Epithelial cell of prostate (primary cell): ENCODE data around the gene DPP6.

ENCODE experiments used
- DNase-seq: peaks from one replicate; pipeline ENCODE4 v3.0.0-alpha.2; 2011; ENCODE audit warnings: low read depth, low spot score
- H3K27ac ChIP-seq: fragments of 450-650 bp; 2 replicates; pipeline ENCODE4 v1.5.1; 2017; ENCODE audit warnings: mild to moderate bottlenecking

DPP6 gene

GRCh38 chr7:154859747-154860620, 807.8 kb downstream of the DPP6 start:
- DNase-seq, result no peak
- no peak overlapping the region for H3K27ac ChIP-seq

DNA sequence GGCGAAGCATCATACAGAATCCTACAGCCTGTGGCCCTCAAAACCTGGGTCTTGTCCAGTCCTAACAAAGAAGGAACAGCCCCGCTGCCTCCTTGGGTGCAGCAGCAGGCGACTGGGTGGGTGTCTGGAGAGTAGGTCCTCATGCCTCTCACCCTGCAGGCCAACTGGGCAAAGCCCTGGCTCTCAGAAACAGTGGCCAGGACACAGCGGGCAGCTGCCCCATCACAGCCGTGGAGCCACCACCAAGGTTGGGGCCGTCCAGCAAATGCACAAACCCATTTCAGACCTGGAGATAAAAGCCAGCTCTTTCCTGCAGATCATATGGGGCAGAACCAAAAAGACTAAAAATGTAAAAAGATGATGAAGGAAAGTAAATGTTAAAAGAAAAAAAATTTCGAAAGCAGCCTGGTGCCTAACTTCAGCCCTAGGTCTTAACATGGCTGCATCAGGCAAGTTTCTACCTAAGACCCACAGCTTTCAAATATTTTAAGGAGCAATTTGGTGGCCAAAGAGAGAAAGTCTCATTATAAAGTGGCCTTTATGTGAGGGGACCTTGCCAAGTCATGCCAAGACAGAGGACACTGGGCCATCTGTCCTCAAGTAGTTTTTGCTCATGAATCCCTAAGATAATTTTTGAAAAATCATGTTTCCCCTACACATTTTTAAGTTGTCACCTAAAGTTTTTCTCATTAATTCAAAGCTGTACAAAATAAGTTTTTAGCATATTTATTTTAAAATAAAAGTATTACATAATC, 808.6 kb downstream of the DPP6 start:
- H3K27ac ChIP-seq, result no peak overlapping the region

GRCh38 chr7:154861589-154861988, 809.4 kb downstream of the DPP6 start:
- no peak overlapping the region for H3K27ac ChIP-seq
- no peak for DNase-seq

More for the DNA sequence above, 808.6 kb downstream of the DPP6 start:
- DNase-seq, result no peak

DNA sequence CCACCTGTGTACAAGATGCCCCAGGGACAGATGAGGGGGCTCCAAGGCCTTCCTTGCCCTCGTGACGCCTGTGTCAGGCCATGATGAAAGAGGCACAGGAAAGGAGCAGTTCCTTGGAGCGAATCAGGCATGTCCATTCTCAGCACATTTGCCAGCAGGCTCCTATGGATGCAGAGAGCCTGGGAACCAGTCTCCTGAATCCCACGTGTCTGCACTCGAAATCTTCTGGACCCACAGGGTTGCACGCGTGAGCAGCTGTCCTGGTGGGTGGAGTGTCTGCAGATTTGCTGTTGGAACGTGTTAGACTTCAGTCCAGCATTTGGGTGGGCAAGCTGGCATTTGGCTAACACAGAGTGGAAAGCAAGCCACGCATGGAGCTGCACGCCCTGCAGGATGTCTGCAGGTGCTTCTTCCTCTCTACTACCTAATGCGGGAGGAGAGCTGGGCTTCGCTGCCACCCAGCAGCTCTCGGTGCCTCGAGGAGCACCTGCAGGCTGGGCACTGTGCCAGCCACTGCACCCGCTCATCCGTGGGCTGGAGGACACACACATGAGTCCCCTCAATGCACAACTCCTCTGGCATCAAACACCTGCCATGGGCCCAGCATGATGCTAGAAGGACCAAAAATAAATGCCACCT, 810.1 kb downstream of the DPP6 start:
- no peak for DNase-seq
- H3K27ac ChIP-seq, result no peak overlapping the region

- DNase-seq, result no peak
These were observed 811.7 kb downstream of the DPP6 start for GRCh38 chr7:154863766-154864522.

DNA sequence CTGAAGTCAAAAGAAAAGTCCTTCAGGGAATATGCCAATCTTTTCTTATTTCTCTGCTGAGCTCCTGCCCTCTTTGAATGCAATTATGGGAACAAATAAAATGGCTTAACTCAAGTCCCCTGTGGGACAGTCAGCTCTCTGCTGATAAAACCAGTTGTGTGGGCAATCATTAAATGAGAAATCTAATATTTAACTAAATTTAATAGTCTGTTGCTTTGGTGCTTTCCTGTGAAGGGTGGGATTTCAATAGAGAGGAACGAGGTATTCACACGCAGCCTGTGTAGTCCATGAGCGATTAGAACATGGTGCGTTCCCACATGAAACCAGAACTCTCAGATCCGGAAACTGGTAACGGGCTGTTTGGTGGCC, 812.3 kb downstream of the DPP6 start:
- H3K27ac ChIP-seq, result no peak overlapping the region
- DNase-seq, result no peak

More at GRCh38 chr7:154863766-154864522, 811.7 kb downstream of the DPP6 start:
- no peak overlapping the region for H3K27ac ChIP-seq

- no peak for DNase-seq
- no peak overlapping the region for H3K27ac ChIP-seq
These were observed 813.9 kb downstream of the DPP6 start for GRCh38 chr7:154865984-154866685.

DNA sequence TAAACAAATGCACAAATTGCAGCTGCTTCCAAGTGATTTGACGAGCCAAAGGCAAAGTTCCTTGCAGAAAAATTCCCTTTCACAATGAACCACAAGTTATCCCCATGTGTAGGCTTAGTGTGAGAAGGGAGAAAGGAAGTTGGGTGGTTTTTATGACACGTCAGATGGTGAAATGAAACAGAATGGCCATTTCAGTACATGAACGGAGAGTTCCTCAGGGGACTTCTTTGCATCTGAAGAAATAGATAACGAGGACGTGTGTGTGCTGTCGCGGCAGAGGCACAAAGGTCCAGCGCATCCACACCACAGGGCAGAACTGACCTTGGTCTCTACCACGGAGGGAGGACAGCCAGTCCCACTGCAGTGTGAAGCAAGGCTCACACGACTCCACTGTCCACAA, 814.9 kb downstream of the DPP6 start:
- no peak for DNase-seq
- no peak overlapping the region for H3K27ac ChIP-seq

- H3K27ac ChIP-seq, result no peak overlapping the region
- DNase-seq, result no peak
These were observed 816.7 kb downstream of the DPP6 start for GRCh38 chr7:154868921-154869320.

DNA sequence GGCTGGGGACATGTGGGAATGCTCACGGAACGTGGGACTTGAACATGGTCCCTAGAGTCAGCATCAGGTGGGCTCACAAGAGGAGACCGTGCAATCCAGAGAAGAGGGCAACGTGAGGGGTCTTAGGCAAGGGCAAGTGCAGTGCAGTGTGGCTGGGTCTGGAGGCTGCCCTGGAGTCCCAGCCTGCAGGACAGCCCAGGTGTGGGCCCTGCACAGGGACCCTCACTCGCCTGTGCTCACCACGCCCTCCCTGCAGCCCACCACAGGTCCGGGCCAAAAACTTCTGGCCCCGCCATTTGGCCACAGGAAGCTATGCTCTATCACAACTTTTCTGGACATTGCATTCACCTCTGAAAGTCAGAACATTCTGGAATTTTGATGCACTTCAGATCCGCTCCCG, 817.2 kb downstream of the DPP6 start:
- DNase-seq, result no peak
- H3K27ac ChIP-seq, result no peak overlapping the region

- no peak for DNase-seq
- H3K27ac ChIP-seq, result no peak overlapping the region
These were observed 819.3 kb downstream of the DPP6 start for GRCh38 chr7:154871507-154871906.

DNA sequence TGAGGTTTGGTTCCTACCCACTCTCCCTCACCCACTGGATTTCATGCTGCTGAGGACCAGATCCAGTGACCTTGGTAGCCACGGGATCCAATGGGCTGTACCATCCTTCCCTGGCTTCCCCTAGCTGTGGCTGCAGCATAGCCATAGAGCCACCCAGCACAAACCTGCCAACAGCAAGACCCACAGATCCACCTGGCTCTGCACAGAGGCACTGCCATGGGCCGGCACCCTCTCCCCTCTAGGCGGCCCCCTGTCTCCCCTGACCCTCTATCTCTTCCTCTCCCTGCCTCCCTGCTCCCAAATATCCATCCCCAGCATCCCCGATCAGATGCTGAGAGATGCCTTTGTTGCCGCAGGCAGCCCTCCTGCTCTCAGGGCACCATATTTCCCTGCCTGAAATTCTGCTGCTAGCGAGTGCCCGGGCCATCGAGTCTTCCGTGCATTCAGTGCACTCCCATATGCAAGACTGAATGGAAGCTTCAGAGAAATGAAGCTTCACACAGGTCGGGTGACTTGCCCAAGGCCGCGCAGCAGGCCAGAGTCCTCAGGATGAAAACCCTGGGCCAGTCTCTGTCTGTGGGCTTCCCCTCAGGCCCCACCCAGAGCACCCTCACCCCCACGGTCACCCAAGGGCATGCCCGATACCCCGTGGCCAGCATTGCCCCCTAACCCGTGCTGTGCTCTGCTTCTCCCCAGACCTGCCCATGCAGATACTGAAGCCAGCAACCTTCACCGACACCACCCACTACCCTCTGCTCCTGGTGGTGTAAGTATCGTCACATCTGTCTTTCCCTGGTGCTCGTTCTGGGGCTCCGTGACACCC, 819.9 kb downstream of the DPP6 start:
- no peak overlapping the region for H3K27ac ChIP-seq
- no peak for DNase-seq

DNA sequence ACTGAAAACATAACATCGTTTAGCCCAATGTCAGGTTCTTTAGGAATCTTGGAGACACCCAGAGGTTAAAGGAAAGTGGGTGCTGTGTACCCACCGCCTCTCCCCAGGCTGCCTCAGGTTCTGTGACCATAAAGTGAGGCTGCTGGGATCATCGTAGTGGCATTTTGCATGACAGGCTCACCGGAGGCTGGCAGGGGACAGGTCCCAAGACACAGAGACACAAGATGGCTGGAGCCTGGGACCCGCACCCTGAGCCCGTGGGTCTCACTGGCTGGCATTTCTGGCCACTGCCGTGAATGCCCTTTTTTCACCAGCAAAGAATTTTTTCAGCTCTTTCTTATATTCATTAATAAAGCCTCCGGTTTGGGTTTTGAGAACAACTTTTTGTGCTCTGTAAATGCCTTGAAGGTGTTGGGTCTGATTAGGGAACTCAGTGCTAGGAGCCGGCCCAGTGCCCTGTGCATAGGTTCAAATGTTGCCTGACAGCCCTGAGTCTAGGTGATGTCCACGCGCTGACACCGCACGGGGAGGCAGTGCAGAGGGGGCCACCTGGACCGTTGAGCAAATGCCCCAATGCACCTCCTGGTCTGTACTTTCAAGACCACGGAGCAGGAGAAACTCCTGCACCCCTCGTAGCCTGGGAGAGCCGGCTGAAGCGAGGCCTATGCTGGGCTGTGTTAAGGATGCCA, 820.8 kb downstream of the DPP6 start:
- H3K27ac ChIP-seq, result no peak overlapping the region
- no peak for DNase-seq

DNA sequence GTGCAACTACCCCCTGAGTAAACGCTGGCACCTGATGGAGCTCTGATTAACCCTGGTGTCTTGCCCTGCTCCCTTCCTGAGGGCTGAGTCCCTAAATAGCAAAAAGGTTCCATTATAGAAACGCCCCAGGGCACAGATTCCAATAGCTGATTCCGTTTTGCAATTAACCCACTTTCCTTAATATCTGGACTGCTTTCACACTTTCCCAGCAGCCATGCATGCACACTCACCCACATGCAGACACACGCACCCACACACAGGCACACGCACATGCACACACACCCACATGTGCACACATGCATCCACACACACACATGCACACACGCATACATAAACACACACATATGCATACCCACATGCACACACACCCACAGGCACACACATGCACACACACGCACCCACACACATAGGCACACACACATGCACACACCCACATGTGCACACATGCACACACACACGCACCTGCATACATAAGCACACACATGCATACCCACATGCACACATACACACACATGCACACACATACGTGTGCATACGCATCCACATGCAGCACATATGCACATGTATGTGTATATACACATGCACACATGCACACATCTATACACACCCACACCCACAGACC, 821.4 kb downstream of the DPP6 start:
- DNase-seq, result no peak
- H3K27ac ChIP-seq, result no peak overlapping the region

GRCh38 chr7:154874409-154875113, 822.4 kb downstream of the DPP6 start:
- H3K27ac ChIP-seq, result no peak overlapping the region
- DNase-seq, result no peak

- DNase-seq, result no peak
- H3K27ac ChIP-seq, result no peak overlapping the region
These were observed 823.1 kb downstream of the DPP6 start for GRCh38 chr7:154875297-154875696.

GRCh38 chr7:154876516-154876915, 824.3 kb downstream of the DPP6 start:
- H3K27ac ChIP-seq, result no peak overlapping the region
- DNase-seq, result no peak
